Keratinocyte (primary cell): ENCODE data around the gene TAS2R40. TPM values are rescaled to one million over a fixed set of nuclear protein-coding genes. Genes with fewer than 3 reads are reported as not detected.

Experiments
- DNase-seq: peaks from one replicate; pipeline ENCODE4 v3.0.0-alpha.2; 2011; ENCODE audit warnings: low read depth, missing footprints, low spot score
- FAIRE-seq: peaks from 2 replicates; lab custom pipeline; 2011; peaks lifted over from hg19 to GRCh38; lab: Jason Lieb, UNC
- H2AFZ ChIP-seq: 2 replicates; pipeline ENCODE4 v1.6.0; 2012; ENCODE audit warnings: low read length, control low read depth, inconsistent platforms; ENCODE audit not compliant: control insufficient read depth
- H3K27ac ChIP-seq: 2 replicates; pipeline ENCODE4 v1.5.1; 2011; ENCODE audit warnings: low read length; ENCODE audit not compliant: control insufficient read depth, insufficient read depth
- H3K27me3 ChIP-seq: 3 replicates; pipeline ENCODE4 v1.6.0; 2011; ENCODE audit warnings: low read length; ENCODE audit not compliant: control insufficient read depth, insufficient read depth; ENCODE audit errors: extremely low read depth
- H3K36me3 ChIP-seq, 2 experiments: 2 replicates in 1 of 2; 3 replicates in 1 of 2; pipeline ENCODE4 v1.5.1; 2011; ENCODE audit warnings: low read length in 2 of 2, mild to moderate bottlenecking in 1 of 2; ENCODE audit not compliant: control insufficient read depth in 2 of 2, insufficient read depth in 2 of 2; ENCODE audit errors: extremely low read depth in 1 of 2
- H3K4me1 ChIP-seq: 3 replicates; pipeline ENCODE4 v1.5.1; 2011; ENCODE audit warnings: low read length; ENCODE audit not compliant: control insufficient read depth, insufficient read depth; ENCODE audit errors: extremely low read depth
- H3K4me2 ChIP-seq: 3 replicates; pipeline ENCODE4 v1.6.0; 2011; ENCODE audit warnings: low read depth, low read length; ENCODE audit not compliant: control insufficient read depth, insufficient read depth; ENCODE audit errors: extremely low read depth
- H3K4me3 ChIP-seq, 3 experiments: fragments of 200-600 bp in 1 of 3; sonication (generic) in 1 of 3; 2 replicates in 2 of 3; 3 replicates in 1 of 3; pipeline ENCODE4 v1.5.1; 2011 to 2016; ENCODE audit warnings: low read length in 3 of 3, mild to moderate bottlenecking in 3 of 3, control low read depth in 2 of 3, inconsistent platforms in 1 of 3, low read depth in 1 of 3, mixed read lengths in 1 of 3, mixed run types in 1 of 3, moderate library complexity in 1 of 3; ENCODE audit not compliant: control insufficient read depth in 2 of 3, insufficient read depth in 2 of 3; ENCODE audit errors: extremely low read depth in 1 of 3
- H3K79me2 ChIP-seq: 2 replicates; pipeline ENCODE4 v1.6.0; 2012; ENCODE audit warnings: low read length; ENCODE audit not compliant: control insufficient read depth, insufficient read depth
- H3K9ac ChIP-seq: 3 replicates; pipeline ENCODE4 v1.6.0; 2011; ENCODE audit warnings: low read length; ENCODE audit not compliant: control insufficient read depth, insufficient read depth; ENCODE audit errors: extremely low read depth
- H3K9me1 ChIP-seq: 3 replicates; pipeline ENCODE4 v1.6.0; 2011; ENCODE audit warnings: low read length; ENCODE audit not compliant: control insufficient read depth, insufficient read depth; ENCODE audit errors: extremely low read depth
- H3K9me3 ChIP-seq: 2 replicates; pipeline ENCODE4 v1.5.1; 2012; ENCODE audit warnings: low read depth, low read length; ENCODE audit not compliant: control insufficient read depth
- H4K20me1 ChIP-seq: 3 replicates; pipeline ENCODE4 v1.6.0; 2011; ENCODE audit warnings: low read length; ENCODE audit not compliant: control insufficient read depth, insufficient read depth; ENCODE audit errors: extremely low read depth
- CTCF ChIP-seq, 3 experiments: IDR thresholded peaks in 1 of 3; conservative IDR thresholded peaks in 1 of 3; optimal IDR thresholded peaks in 1 of 3; 2 replicates in 2 of 3; 3 replicates in 1 of 3; pipeline versions ENCODE3 to v1.5.1; 2011; ENCODE audit warnings: low read length in 3 of 3, mild to moderate bottlenecking in 3 of 3, moderate library complexity in 2 of 3, control low read depth in 1 of 3, inconsistent platforms in 1 of 3; ENCODE audit not compliant: insufficient read depth in 2 of 3; ENCODE audit errors: extremely low read depth in 1 of 3
- EZH2 ChIP-seq: IDR thresholded peaks from one replicate; pipeline ENCODE4 v1.6.1; 2012; ENCODE audit warnings: inconsistent platforms, mild to moderate bottlenecking, low read length, moderate library complexity
- dilution Hi-C: fragments of 300-500 bp; cut with MboI; formaldehyde crosslinking; loops from one replicate; pipeline ENCODE4 v1.7.0; 2020; ENCODE audit warnings: low sequenced_read_pairs; ENCODE audit not compliant: extremely low pct_ligation_motif_present
- polyA plus RNA-seq, 5 experiments: library from polyadenylated mRNA; depleted of rRNA in 3 of 5; stranded (reverse) in 3 of 5; stranded (forward) in 1 of 5; unstranded in 1 of 5; fragments of >200 nt; gene quantifications; 1 replicate in 1 of 5; 2 replicates in 3 of 5; 3 replicates in 1 of 5; pipeline versions ENCODE4 v1.2.1 to v1.2.3, GENCODE V29; 2011 to 2012; ENCODE audit warnings: missing spikeins in 2 of 5, low read depth in 1 of 5, low replicate concordance in 1 of 5

The TAS2R40 gene
- polyA plus RNA-seq, 1 donor (not counting 4 experiments of a cell fraction or from before 2014, with no cell fraction given) = not detected

DNA sequence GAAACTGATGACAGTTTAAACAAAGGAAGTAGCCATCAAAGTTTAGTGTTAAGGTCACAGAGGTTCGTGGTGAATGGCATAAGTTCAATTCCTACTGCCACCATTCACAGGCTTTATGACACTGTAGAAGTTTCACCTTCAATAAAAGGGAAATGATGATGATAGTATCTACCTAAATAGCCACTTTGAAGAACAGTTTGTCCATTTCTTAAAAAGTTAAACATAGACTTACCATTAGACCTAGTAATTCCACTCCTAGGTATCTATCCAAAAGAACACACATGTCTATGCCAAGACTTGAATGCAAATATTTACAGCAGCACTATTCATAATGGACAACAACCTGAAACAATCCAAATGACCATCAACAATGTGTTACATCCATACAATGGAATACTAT lies 22.5 kb downstream of the TAS2R40 start:
- H3K9me3 ChIP-seq = no peaks in the 10 kb centered on the region
- no peak overlapping the region for H3K9ac ChIP-seq
- no peaks in the 10 kb centered on the region for H4K20me1 ChIP-seq
- H3K36me3 ChIP-seq = no peaks in the 10 kb centered on the region
- no peak for TF ChIP-seq EZH2
- FAIRE-seq (no peak), DNase-seq (no peak)
- no peak overlapping the region for H3K4me3 ChIP-seq
- no peak overlapping the region for H3K27ac ChIP-seq
- dilution Hi-C loops = no loop called here
- H2AFZ ChIP-seq = no peak overlapping the region
- no peaks in the 10 kb centered on the region for H3K9me1 ChIP-seq
- no peak overlapping the region for H3K4me2 ChIP-seq
- H3K27me3 ChIP-seq = no peaks in the 10 kb centered on the region
- H3K4me1 ChIP-seq = peaks cover 7% of the 10 kb centered on the region
- H3K79me2 ChIP-seq = no peaks in the 10 kb centered on the region

- no peaks in the 10 kb centered on the region for H3K79me2 ChIP-seq
- H3K4me2 ChIP-seq = peak overlapping the region; percentile 66
- H3K9me3 ChIP-seq = no peaks in the 10 kb centered on the region
- TF ChIP-seq CTCF (optimal IDR thresholded peaks at IDR 0.05 in 1 of 3, IDR thresholded peaks at IDR 0.05 in 1 of 3, conservative IDR thresholded peaks at IDR 0.05 in 1 of 3; ENCODE audit: extremely low read depth in 1 of 3, insufficient read depth in 2 of 3, low read length in 3 of 3) (no peak), EZH2 (no peak)
- dilution Hi-C loops = no loop called here
- H3K9ac ChIP-seq = no peak overlapping the region
- H2AFZ ChIP-seq = peak overlapping the region; percentile 70
- H3K4me3 ChIP-seq = no peak overlapping the region
- FAIRE-seq (peak; percentile 59), DNase-seq (no peak)
- peaks cover 7% of the 10 kb centered on the region for H3K4me1 ChIP-seq
- H4K20me1 ChIP-seq = no peaks in the 10 kb centered on the region
- H3K36me3 ChIP-seq = no peaks in the 10 kb centered on the region
- H3K27me3 ChIP-seq = no peaks in the 10 kb centered on the region
- no peaks in the 10 kb centered on the region for H3K9me1 ChIP-seq
- H3K27ac ChIP-seq = no peak overlapping the region
Observed at GRCh38 chr7:143245123-143245522, 23.3 kb downstream of the TAS2R40 start.

GRCh38 chr7:143247372-143247771 lies 25.5 kb downstream of the TAS2R40 start:
- TF ChIP-seq CTCF (optimal IDR thresholded peaks at IDR 0.05 in 1 of 3, IDR thresholded peaks at IDR 0.05 in 1 of 3, conservative IDR thresholded peaks at IDR 0.05 in 1 of 3; ENCODE audit: extremely low read depth in 1 of 3, insufficient read depth in 2 of 3, low read length in 3 of 3) (no peak), EZH2 (no peak)
- Histone ChIP-seq H3K9me3 (no peaks in the 10 kb centered on the region), H2AFZ (no peak overlapping the region), H3K4me2 (no peak overlapping the region), H3K79me2 (no peaks in the 10 kb centered on the region), H3K9ac (no peak overlapping the region), H4K20me1 (no peaks in the 10 kb centered on the region), H3K4me1 (peaks cover 18% of the 10 kb centered on the region), H3K4me3 (no peak overlapping the region), H3K9me1 (no peaks in the 10 kb centered on the region), H3K27ac (no peak overlapping the region), H3K36me3 (no peaks in the 10 kb centered on the region), H3K27me3 (no peaks in the 10 kb centered on the region)
- FAIRE-seq = no peak
- DNase-seq = no peak
- dilution Hi-C loops = no loop called here
